Neural progenitor cell (in vitro differentiated cells): ENCODE results near the gene MLX.

ENCODE experiments used
- CTCF ChIP-seq: fragments of 200-600 bp; sonication (generic); IDR thresholded peaks from 2 replicates; pipeline ENCODE4 v1.5.1; 2017; ENCODE audit warnings: antibody characterized with exemption, mild to moderate bottlenecking
- EZH2 ChIP-seq: fragments of 200-600 bp; sonication (generic); IDR thresholded peaks from 2 replicates; pipeline ENCODE4 v1.6.1; 2017; ENCODE audit warnings: antibody characterized with exemption, mild to moderate bottlenecking, moderate library complexity
- EZH2phosphoT487 ChIP-seq: fragments of 200-600 bp; sonication (generic); IDR thresholded peaks from 2 replicates; pipeline ENCODE4 v1.6.1; 2017; ENCODE audit warnings: antibody characterized with exemption

GRCh38 chr17:42526031-42526444 is 40.9 kb upstream of the MLX start:
- TF ChIP-seq CTCF (no peak), EZH2 (no peak), EZH2phosphoT487 (no peak)
